ENCODE results near the gene DDHD1.

DNA sequence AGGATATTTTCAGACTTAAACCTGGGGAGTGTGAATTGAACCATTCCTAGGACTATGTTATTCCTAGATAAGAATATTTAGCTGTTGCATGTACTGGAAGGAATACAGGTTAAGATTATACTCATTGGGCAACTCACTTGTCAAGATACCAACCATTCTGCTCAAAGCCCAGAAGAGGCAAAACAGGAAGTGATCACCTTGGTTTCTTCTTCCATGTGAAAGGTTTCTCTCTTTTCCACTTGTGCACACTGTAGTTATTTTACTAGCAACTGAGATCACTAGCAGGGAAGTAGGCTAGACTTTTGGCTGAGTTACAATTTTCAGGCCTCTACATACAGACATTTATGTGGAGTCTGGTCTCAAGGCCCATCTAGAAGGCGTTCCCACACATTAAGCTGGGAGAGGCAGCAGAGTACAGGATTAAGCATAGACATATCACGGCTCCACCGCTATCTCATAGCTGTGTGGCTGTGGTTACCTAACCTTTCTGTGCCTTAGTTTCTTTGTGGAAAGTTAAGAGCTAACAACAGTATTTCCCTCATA lies 118.4 kb downstream of the DDHD1 start:
- no peak for TF ChIP-seq POLR2A (IDR thresholded peaks at IDR 0.05)
- TF ChIP-seq, protein P1, sequence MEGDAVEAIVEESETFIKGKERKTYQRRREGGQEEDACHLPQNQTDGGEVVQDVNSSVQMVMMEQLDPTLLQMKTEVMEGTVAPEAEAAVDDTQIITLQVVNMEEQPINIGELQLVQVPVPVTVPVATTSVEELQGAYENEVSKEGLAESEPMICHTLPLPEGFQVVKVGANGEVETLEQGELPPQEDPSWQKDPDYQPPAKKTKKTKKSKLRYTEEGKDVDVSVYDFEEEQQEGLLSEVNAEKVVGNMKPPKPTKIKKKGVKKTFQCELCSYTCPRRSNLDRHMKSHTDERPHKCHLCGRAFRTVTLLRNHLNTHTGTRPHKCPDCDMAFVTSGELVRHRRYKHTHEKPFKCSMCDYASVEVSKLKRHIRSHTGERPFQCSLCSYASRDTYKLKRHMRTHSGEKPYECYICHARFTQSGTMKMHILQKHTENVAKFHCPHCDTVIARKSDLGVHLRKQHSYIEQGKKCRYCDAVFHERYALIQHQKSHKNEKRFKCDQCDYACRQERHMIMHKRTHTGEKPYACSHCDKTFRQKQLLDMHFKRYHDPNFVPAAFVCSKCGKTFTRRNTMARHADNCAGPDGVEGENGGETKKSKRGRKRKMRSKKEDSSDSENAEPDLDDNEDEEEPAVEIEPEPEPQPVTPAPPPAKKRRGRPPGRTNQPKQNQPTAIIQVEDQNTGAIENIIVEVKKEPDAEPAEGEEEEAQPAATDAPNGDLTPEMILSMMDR (IDR thresholded peaks at IDR 0.05), result no peak

Data from esophagus squamous epithelium (tissue), 4 donors.